ENCODE data around the gene ZNF284. TPM values are rescaled to one million over a fixed set of nuclear protein-coding genes. Genes with fewer than 3 reads are reported as not detected.
"Not testable (repeated sequence)": the region's sequence is repeated elsewhere in the genome, so short reads cannot be mapped to it uniquely, and the experiment has no call there.

The ZNF284 gene
- total RNA-seq, 4 donors from 2014 or later = 2.5 to 3.2 TPM; not detected in 2

DNA sequence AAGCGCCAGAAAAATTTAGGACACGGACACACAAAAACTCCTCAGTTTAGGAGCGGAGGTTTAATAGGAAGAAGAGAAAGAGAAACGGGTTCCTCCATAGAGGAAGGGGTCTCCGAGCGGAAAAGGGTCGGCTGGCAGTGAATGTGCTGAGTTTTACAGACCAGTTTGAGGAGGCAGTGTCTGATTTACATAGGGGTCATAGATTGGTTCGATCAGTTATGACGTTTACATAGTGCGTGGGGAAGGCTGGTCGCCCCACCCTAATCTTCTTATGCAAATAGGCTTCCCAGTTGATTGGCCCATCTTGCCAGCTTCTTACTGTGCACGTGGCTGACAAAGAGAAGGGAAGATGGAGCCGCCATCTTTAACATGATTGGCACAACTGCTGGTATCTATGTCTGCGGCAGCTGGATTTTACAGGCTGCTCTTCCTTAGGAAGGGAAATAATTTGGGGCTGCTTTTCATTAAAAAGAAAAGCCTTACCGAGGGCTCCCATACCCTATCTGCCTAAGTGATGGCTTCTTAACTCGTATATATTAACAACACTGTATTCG lies 40.0 kb downstream of the ZNF284 start:
- H3K27me3 ChIP-seq = no peaks in the 10 kb centered on the region
- H3K4me3 ChIP-seq = peak overlapping the region in 3 of 4 donors; percentile 56 to 84 (median 83)
- TF ChIP-seq EP300 (IDR thresholded peaks at IDR 0.05; ENCODE audit: low read depth) (no peak), POLR2A (IDR thresholded peaks at IDR 0.05) (no peak), POLR2AphosphoS5 (IDR thresholded peaks at IDR 0.05) (no peak)
- TF ChIP-seq, protein P1, sequence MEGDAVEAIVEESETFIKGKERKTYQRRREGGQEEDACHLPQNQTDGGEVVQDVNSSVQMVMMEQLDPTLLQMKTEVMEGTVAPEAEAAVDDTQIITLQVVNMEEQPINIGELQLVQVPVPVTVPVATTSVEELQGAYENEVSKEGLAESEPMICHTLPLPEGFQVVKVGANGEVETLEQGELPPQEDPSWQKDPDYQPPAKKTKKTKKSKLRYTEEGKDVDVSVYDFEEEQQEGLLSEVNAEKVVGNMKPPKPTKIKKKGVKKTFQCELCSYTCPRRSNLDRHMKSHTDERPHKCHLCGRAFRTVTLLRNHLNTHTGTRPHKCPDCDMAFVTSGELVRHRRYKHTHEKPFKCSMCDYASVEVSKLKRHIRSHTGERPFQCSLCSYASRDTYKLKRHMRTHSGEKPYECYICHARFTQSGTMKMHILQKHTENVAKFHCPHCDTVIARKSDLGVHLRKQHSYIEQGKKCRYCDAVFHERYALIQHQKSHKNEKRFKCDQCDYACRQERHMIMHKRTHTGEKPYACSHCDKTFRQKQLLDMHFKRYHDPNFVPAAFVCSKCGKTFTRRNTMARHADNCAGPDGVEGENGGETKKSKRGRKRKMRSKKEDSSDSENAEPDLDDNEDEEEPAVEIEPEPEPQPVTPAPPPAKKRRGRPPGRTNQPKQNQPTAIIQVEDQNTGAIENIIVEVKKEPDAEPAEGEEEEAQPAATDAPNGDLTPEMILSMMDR (IDR thresholded peaks at IDR 0.05) = no peak
- no peak overlapping the region for H3K27ac ChIP-seq
- in situ Hi-C loops (cut with MboI; ENCODE audit: low pct_ligation_motif_present in 1 of 4, low pct_unique_long_range_greater_than_20kb in 1 of 4, low sequenced_read_pairs in 3 of 4) = no loop called here
- WGBS, 2 donors (ENCODE audit: low coverage in 1 of 2) = 35 to 39% methylated on average over 11 to 17 of the region's 17 CpGs
- peaks cover 25 to 43% of the 10 kb centered on the region in 2 donors for H3K9me3 ChIP-seq
- no peak for DNase-seq
- H3K4me1 ChIP-seq = peaks cover 0 to 21% (median 10%) of the 10 kb centered on the region in 4 donors
- intact Hi-C loops (cut with DNase I; ENCODE audit: low total_unique reads) = no loop called here
- H3K36me3 ChIP-seq = peaks cover 0 to 12% (median 6%) of the 10 kb centered on the region in 4 donors

DNA sequence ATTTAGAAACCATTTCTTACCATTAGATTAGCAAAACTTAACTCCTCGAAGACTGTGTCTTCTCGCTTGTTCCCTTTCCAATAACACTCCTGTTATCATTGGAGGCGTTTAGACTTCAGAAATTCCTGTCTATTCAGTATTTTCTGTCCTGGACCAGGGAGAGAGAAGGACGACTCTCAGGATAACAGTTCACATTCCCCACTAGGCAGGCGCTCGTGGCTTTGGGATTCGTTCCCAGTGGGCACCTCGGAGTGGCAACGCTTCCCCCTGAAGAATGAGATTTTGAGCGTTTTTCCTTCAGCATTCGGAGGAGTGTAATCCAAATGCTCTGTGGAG lies 40.8 kb downstream of the ZNF284 start:
- H3K36me3 ChIP-seq = peaks cover 0 to 12% (median 4%) of the 10 kb centered on the region in 4 donors
- peak overlapping the region; percentile 54 to 83 (median 60) for H3K27ac ChIP-seq
- H3K27me3 ChIP-seq = no peaks in the 10 kb centered on the region
- peaks cover 18 to 35% of the 10 kb centered on the region in 2 donors for H3K9me3 ChIP-seq
- DNase-seq = no peak
- peak overlapping the region; percentile 4 to 84 (median 70) for H3K4me3 ChIP-seq
- intact Hi-C loops (cut with DNase I; ENCODE audit: low total_unique reads) (no loop called here), in situ Hi-C loops (cut with MboI; ENCODE audit: low pct_ligation_motif_present in 1 of 4, low pct_unique_long_range_greater_than_20kb in 1 of 4, low sequenced_read_pairs in 3 of 4) (no loop called here)
- no peak for TF ChIP-seq EP300 (IDR thresholded peaks at IDR 0.05; ENCODE audit: low read depth)
- TF ChIP-seq, protein P1 (IDR thresholded peaks at IDR 0.05) = peak in 2 of 5 experiments; percentile 30 to 33
- peaks cover 0 to 21% (median 10%) of the 10 kb centered on the region in 4 donors for H3K4me1 ChIP-seq
- 0 to 3% methylated on average over 9 to 11 of the region's 11 CpGs for WGBS, 2 donors (ENCODE audit: low coverage in 1 of 2)

DNA sequence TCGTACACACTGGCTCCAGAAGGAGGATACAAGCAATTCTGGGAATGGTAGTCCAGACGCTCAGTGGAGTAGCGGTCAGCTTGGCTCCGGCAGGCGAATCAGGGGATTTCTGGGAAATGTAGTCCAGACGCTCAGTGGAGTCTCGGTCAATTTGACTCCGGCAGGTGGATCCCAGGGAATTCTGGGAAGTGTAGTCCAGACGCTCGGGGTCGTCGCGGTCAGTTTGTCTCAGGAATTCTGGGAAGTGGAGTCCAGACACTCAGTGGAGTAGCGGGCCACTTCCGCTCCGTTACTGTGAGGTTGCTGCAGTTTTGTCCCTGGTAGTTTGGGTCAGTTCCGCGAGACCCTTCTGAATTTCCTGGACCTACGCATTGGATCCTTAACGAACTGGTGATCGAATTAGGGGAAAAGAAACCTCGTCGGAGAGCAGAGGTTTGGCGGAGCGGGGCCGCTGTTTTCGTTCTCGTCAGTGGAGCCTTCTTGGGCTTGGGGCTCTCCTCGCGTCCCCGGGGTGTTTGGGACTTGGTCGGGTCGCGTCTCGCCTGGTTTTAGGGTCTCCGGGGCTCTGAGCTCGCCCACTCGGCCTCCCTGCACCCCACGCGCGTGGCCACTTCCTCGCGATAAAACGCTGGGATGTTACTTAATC lies 41.3 kb downstream of the ZNF284 start, which contains the start of gene ZNF225:
Gene ZNF225 (plus strand): TSS at position 262 of the 646 bp plus-strand sequence. CDS start 2,429 bp downstream, outside the sequence.
- TF ChIP-seq EP300 (IDR thresholded peaks at IDR 0.05; ENCODE audit: low read depth) (no peak), POLR2A (IDR thresholded peaks at IDR 0.05) (no peak), POLR2AphosphoS5 (IDR thresholded peaks at IDR 0.05) (peak; percentile 58 to 73 (median 60))
- TF ChIP-seq, protein P1 (IDR thresholded peaks at IDR 0.05) = peak in 1 of 5 experiments; percentile 0
- intact Hi-C loops (cut with DNase I; ENCODE audit: low total_unique reads) (no loop called here), in situ Hi-C loops (cut with MboI; ENCODE audit: low pct_ligation_motif_present in 1 of 4, low pct_unique_long_range_greater_than_20kb in 1 of 4, low sequenced_read_pairs in 3 of 4) (no loop called here)
- Histone ChIP-seq H3K4me1 (peaks cover 0 to 21% (median 10%) of the 10 kb centered on the region in 4 donors), H3K36me3 (peaks cover 0 to 14% (median 4%) of the 10 kb centered on the region in 4 donors), H3K27ac (peak within 1 kb of the TSS; percentile 63 to 85 (median 80)), H3K9me3 (peaks cover 14 to 30% of the 10 kb centered on the region in 2 donors), H3K4me3 (peak within 1 kb of the TSS; percentile 56 to 84 (median 76)), H3K27me3 (no peaks in the 10 kb centered on the region)
- peak; percentile 96 for DNase-seq
- 0 to 1% methylated on average over 6 to 34 of the region's 44 CpGs for WGBS, 2 donors (ENCODE audit: low coverage in 1 of 2)

DNA sequence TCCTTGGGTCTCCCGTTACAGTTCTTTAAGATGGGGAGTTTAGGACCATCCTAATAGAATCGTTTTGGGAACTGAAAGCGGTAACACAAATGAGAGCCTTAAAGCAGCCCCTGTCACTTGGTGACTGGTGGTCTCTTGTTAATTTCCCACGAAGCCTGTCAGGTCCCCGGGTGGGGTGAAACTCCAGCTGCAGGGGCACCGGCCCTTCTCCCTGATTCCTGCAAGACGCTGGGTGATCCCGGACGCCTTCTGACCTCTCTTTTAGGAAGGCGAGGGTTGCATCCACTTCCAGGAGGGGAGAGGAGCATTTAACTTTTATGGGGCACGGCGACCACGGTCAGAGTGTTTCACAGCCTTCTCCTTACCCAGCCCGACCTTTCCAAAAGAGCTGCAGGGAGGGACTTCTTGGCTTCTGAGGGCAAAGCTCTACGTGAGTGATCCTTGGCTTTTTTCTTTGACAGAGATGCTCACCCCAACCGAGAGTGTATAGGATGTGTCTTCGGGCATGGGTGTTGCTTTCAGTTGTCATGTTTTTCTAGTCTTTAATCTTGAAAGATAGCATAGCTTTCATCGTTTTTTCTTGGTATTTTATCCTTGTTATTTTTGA lies 41.9 kb downstream of the ZNF284 start:
- intact Hi-C loops (cut with DNase I; ENCODE audit: low total_unique reads) = no loop called here
- peak overlapping the region; percentile 63 to 85 (median 80) for H3K27ac ChIP-seq
- in situ Hi-C loops (cut with MboI; ENCODE audit: low pct_ligation_motif_present in 1 of 4, low pct_unique_long_range_greater_than_20kb in 1 of 4, low sequenced_read_pairs in 3 of 4) = no loop called here
- H3K9me3 ChIP-seq = peaks cover 9 to 26% of the 10 kb centered on the region in 2 donors
- no peak for TF ChIP-seq POLR2A (IDR thresholded peaks at IDR 0.05)
- TF ChIP-seq, protein P1 (IDR thresholded peaks at IDR 0.05) = no peak
- TF ChIP-seq POLR2AphosphoS5 (IDR thresholded peaks at IDR 0.05) = no peak
- TF ChIP-seq EP300 (IDR thresholded peaks at IDR 0.05; ENCODE audit: low read depth) = no peak
- peak; percentile 11 for DNase-seq
- H3K36me3 ChIP-seq = peaks cover 0 to 20% (median 7%) of the 10 kb centered on the region in 4 donors
- peak overlapping the region; percentile 56 to 84 (median 76) for H3K4me3 ChIP-seq
- WGBS, 2 donors (ENCODE audit: low coverage in 1 of 2) = 2 to 6% methylated on average over 8 to 18 of the region's 18 CpGs
- no peaks in the 10 kb centered on the region for H3K27me3 ChIP-seq
- peaks cover 0 to 21% (median 10%) of the 10 kb centered on the region in 4 donors for H3K4me1 ChIP-seq

DNA sequence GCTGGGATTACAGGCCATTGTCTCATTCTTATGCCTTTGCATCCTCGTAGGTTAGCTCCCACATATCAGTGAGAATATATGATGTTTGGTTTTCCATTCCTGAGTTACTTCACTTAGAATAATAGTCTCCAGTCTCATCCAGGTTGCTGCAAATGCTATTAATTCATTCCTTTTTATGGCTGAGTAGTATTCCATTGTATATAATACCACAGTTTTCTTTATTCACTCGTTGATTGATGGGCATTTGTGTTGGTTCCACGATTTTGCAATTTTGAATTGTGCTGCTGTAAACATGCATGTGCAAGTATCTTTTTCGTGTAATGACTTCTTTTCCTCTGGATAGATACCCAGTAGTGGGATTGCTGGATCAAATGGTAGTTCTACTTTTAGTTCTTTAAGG lies 49.2 kb downstream of the ZNF284 start:
- in situ Hi-C loops (cut with MboI; ENCODE audit: low pct_ligation_motif_present in 1 of 4, low pct_unique_long_range_greater_than_20kb in 1 of 4, low sequenced_read_pairs in 3 of 4); H3K27ac ChIP-seq; H3K4me1 ChIP-seq; H3K27me3 ChIP-seq; H3K4me3 ChIP-seq; intact Hi-C loops (cut with DNase I; ENCODE audit: low total_unique reads); DNase-seq: not testable (repeated sequence)
- peaks cover 0 to 90% (median 35%) of the 10 kb centered on the region in 4 donors for H3K36me3 ChIP-seq
- 91 to 100% methylated on average over 4 of the region's 4 CpGs for WGBS, 2 donors (ENCODE audit: low coverage in 1 of 2)
- H3K9me3 ChIP-seq = peaks cover 21 to 36% of the 10 kb centered on the region in 2 donors

Data from transverse colon (tissue), 4 donors.